ENCODE data around the gene CTTNBP2NL.

DNA sequence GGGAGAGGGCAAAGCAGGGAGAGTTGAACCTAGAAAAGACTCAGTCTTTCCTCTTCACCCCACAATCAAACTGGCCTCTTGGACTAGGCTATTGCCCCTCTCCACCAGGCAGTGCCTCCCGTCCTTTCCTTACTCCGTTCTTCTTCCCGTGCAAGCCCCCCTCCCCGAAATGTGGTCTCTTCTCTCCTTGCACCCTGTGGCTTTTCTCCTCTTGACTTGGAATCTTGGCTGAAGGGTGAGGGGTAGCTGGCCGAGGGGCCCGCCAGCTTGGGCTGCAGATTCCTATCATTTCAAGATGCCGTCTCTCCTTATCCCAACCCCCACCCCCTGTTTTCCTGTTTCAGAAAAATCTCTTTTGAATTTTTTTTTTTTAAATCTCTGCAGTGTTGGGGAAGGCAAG is 114.3 kb downstream of the CTTNBP2NL start:
- TF ChIP-seq, protein P1, sequence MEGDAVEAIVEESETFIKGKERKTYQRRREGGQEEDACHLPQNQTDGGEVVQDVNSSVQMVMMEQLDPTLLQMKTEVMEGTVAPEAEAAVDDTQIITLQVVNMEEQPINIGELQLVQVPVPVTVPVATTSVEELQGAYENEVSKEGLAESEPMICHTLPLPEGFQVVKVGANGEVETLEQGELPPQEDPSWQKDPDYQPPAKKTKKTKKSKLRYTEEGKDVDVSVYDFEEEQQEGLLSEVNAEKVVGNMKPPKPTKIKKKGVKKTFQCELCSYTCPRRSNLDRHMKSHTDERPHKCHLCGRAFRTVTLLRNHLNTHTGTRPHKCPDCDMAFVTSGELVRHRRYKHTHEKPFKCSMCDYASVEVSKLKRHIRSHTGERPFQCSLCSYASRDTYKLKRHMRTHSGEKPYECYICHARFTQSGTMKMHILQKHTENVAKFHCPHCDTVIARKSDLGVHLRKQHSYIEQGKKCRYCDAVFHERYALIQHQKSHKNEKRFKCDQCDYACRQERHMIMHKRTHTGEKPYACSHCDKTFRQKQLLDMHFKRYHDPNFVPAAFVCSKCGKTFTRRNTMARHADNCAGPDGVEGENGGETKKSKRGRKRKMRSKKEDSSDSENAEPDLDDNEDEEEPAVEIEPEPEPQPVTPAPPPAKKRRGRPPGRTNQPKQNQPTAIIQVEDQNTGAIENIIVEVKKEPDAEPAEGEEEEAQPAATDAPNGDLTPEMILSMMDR (IDR thresholded peaks at IDR 0.05; ENCODE audit: low read depth, low read length, missing input control): no peak
- no peak for TF ChIP-seq SP1 (IDR thresholded peaks at IDR 0.05)
